Measurements from ENCODE around the gene C13orf46. TPM values are rescaled to one million over a fixed set of nuclear protein-coding genes. Genes with fewer than 3 reads are reported as not detected.
A peak's percentile ranks its signal among the peaks of the same experiment; 100 is the strongest.

Gene C13orf46
- total and polyA plus RNA-seq, 10 of the 15 experiments (the other 5 are each of a cell fraction or from before 2014, with no cell fraction given) = 0.01 to 0.18 (median 0.09) TPM; not detected in 6

- Histone ChIP-seq H3K4me3 (no peak overlapping the region), H3K36me3 (ENCODE audit: control insufficient read depth in 2 of 2, insufficient read depth in 2 of 2, low read length in 1 of 2) (no peaks in the 10 kb centered on the region), H3K9me3 (replicated peaks; ENCODE audit: control insufficient read depth, insufficient read depth, low read length) (no peaks in the 10 kb centered on the region), H3K27me3 (replicated peaks in 1 of 2; ENCODE audit: control insufficient read depth in 2 of 2, insufficient read depth in 2 of 2, low read length in 1 of 2) (no peaks in the 10 kb centered on the region), H2AFZ (ENCODE audit: control insufficient read depth, low read depth, low read length) (no peak overlapping the region), H3K79me2 (ENCODE audit: control insufficient read depth, insufficient read depth, low read length) (no peaks in the 10 kb centered on the region), H3K4me2 (ENCODE audit: control insufficient read depth, insufficient read depth) (no peak overlapping the region), H3K9ac (ENCODE audit: control insufficient read depth, insufficient read depth, low read length) (no peak overlapping the region), H3K27ac (ENCODE audit: control insufficient read depth, insufficient read depth) (no peak overlapping the region), H3K4me1 (ENCODE audit: control insufficient read depth, insufficient read depth, low read length) (no peaks in the 10 kb centered on the region), H4K20me1 (ENCODE audit: control insufficient read depth, insufficient read depth) (no peaks in the 10 kb centered on the region)
- 82% methylated on average over 20 of the region's 20 CpGs for WGBS (ENCODE audit: insufficient coverage, insufficient replicate concordance, low lambda C conversion rate, missing lambda C conversion rate)
- no peak for DNase-seq (ENCODE audit: low read depth, low spot score)
- TF ChIP-seq POLR2A (IDR thresholded peaks at IDR 0.05; ENCODE audit: low read depth, low read length) = peak; percentile 55; the same call in 1 of the 2 replicates
- no peak for TF ChIP-seq SMARCA5 (IDR thresholded peaks at IDR 0.05)
- POLR2A ChIA-PET = no interaction called here
- no peak; the same call in 2 of the 3 replicates for ATAC-seq
- RAD21 ChIA-PET (ENCODE audit: unreplicated experiment) = no interaction called here
- BruUV-seq (replicated peaks) = no TSS peak
- no peak for FAIRE-seq
- SMC1A ChIA-PET (ENCODE audit: uncharacterized antibody, unreplicated experiment) = no interaction called here
- intact Hi-C loops (cut with micrococcal nuclease; ENCODE audit: unreplicated experiment) (no loop called here), in situ Hi-C loops (cut with MboI) (no loop called here)
- CTCF ChIA-PET = no interaction called here
Observed at GRCh38 chr13:113979791-113980471, 6.1 kb upstream of the C13orf46 start.

GRCh38 chr13:113978741-113979481 lies 5.0 kb upstream of the C13orf46 start:
- Histone ChIP-seq H3K4me2 (ENCODE audit: control insufficient read depth, insufficient read depth) (no peak overlapping the region), H3K9me3 (replicated peaks; ENCODE audit: control insufficient read depth, insufficient read depth, low read length) (no peaks in the 10 kb centered on the region), H3K79me2 (ENCODE audit: control insufficient read depth, insufficient read depth, low read length) (no peaks in the 10 kb centered on the region), H3K27me3 (replicated peaks in 1 of 2; ENCODE audit: control insufficient read depth in 2 of 2, insufficient read depth in 2 of 2, low read length in 1 of 2) (no peaks in the 10 kb centered on the region), H4K20me1 (ENCODE audit: control insufficient read depth, insufficient read depth) (no peaks in the 10 kb centered on the region), H3K9ac (ENCODE audit: control insufficient read depth, insufficient read depth, low read length) (no peak overlapping the region), H2AFZ (ENCODE audit: control insufficient read depth, low read depth, low read length) (no peak overlapping the region), H3K27ac (ENCODE audit: control insufficient read depth, insufficient read depth) (no peak overlapping the region), H3K4me1 (ENCODE audit: control insufficient read depth, insufficient read depth, low read length) (no peaks in the 10 kb centered on the region), H3K36me3 (ENCODE audit: control insufficient read depth in 2 of 2, insufficient read depth in 2 of 2, low read length in 1 of 2) (no peaks in the 10 kb centered on the region; a peak in 1 of 4 replicates), H3K4me3 (no peak overlapping the region)
- ATAC-seq (no peak), DNase-seq (ENCODE audit: low read depth, low spot score) (no peak), FAIRE-seq (no peak)
- BruUV-seq (replicated peaks) = no TSS peak
- ChIA-PET CTCF (no interaction called here), SMC1A (ENCODE audit: uncharacterized antibody, unreplicated experiment) (no interaction called here), POLR2A (no interaction called here), RAD21 (ENCODE audit: unreplicated experiment) (no interaction called here)
- in situ Hi-C loops (cut with MboI) (no loop called here), intact Hi-C loops (cut with micrococcal nuclease; ENCODE audit: unreplicated experiment) (no loop called here)
- 87% methylated on average over 39 of the region's 41 CpGs for WGBS (ENCODE audit: insufficient coverage, insufficient replicate concordance, low lambda C conversion rate, missing lambda C conversion rate)
- TF ChIP-seq ZNF384 (IDR thresholded peaks at IDR 0.05; ENCODE audit: borderline replicate concordance, low read depth, low read length) (no peak), RAD21 (IDR thresholded peaks at IDR 0.05; ENCODE audit: insufficient read depth, low read depth, low read length) (no peak), ASH2L (IDR thresholded peaks at IDR 0.05; ENCODE audit: borderline replicate concordance, low read depth) (no peak), HCFC1 (IDR thresholded peaks at IDR 0.05; ENCODE audit: low read length) (no peak), TCF12 (IDR thresholded peaks at IDR 0.05; ENCODE audit: low read depth, low read length) (no peak), CHD1 (IDR thresholded peaks at IDR 0.05; ENCODE audit: low read depth, low read length) (no peak), ZNF24 (IDR thresholded peaks at IDR 0.05) (no peak), HSF1 (IDR thresholded peaks at IDR 0.05; ENCODE audit: low read depth, low read length) (no peak), JUND (IDR thresholded peaks at IDR 0.05; ENCODE audit: low read depth, low read length) (no peak), KDM1A (IDR thresholded peaks at IDR 0.05; ENCODE audit: borderline replicate concordance) (no peak), YBX1 (IDR thresholded peaks at IDR 0.05) (no peak), MEF2B (IDR thresholded peaks at IDR 0.05; ENCODE audit: partially characterized antibody, poor library complexity, severe bottlenecking) (no peak), SUPT20H (IDR thresholded peaks at IDR 0.05; ENCODE audit: borderline replicate concordance, control insufficient read depth, low read depth, low read length) (no peak), CEBPB (IDR thresholded peaks at IDR 0.05; ENCODE audit: borderline replicate concordance in 1 of 2, low read depth in 2 of 2, low read length in 2 of 2) (no peak), MXI1 (IDR thresholded peaks at IDR 0.05; ENCODE audit: low read depth, low read length) (no peak)
